ENCODE measurements around the gene CHCHD1. TPM values are rescaled to one million over a fixed set of nuclear protein-coding genes. Genes with fewer than 3 reads are reported as not detected.
A peak's percentile ranks its signal among the peaks of the same experiment; 100 is the strongest.
"Not testable (repeated sequence)": the region's sequence is repeated elsewhere in the genome, so short reads cannot be mapped to it uniquely, and the experiment has no call there.

The CHCHD1 gene
- 79.1 TPM for polyA plus RNA-seq (2012; ENCODE audit: low read depth, missing spikeins)

DNA sequence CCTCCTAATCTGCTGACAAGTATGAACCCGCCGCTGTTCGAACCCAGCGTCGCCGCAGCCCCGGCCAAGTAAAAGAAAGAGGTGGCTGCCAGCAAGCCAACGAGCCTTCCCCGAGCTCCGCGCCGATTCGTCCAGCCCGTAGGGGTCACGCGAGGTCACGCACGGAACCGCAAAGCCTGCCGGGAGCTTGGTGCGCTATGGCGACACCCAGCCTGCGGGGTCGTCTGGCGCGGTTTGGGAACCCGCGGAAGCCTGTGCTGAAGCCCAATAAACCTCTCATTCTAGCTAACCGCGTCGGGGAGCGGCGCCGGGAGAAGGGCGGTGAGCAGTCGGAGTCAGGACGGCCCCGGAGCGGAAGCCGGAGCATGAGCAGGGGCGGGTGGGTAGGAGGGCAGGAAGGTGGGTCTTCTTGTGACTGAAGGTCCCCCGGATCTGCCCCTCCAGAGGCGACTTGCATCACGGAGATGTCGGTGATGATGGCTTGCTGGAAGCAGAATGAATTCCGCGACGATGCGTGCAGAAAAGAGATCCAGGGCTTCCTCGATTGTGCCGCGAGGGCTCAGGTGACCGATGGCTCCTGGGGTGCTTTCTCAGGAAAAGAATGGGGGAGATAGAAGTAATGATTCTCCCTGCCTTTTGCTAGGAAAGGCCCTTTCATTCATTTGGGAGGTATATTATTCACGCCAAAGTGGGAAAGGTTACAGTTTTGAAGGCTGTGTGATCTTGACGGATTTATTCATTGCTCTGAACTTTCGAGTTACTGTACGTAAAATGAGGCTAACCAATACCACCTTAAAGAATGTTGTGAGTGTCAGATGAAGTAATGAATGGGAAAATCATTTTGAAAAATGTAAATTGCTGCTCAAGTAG, at the start of gene CHCHD1:
CHCHD1 (plus strand) TSS at position 170 of the 870 bp plus-strand sequence; CDS start at position 198, 28 bp downstream.
- TF ChIP-seq TAF1 (IDR thresholded peaks at IDR 0.05; ENCODE audit: low read depth, low read length) = peak; percentile 90
- TF ChIP-seq SPI1 (IDR thresholded peaks at IDR 0.05; ENCODE audit: low read depth, low read length) = no peak
- TF ChIP-seq POLR2A (IDR thresholded peaks at IDR 0.05; ENCODE audit: low read depth, low read length) = peak; percentile 89
- no peak for TF ChIP-seq POU2F2 (IDR thresholded peaks at IDR 0.05; ENCODE audit: low read depth, low read length)
- TF ChIP-seq PAX5 (IDR thresholded peaks at IDR 0.05; ENCODE audit: insufficient read depth, low read length, severe bottlenecking) = peak; percentile 40
- TF ChIP-seq POLR2AphosphoS5 (IDR thresholded peaks at IDR 0.05; ENCODE audit: low read depth, low read length) = peak; percentile 91
- FAIRE-seq = peak; percentile 95
- peak; percentile 81 for DNase-seq (ENCODE audit: insufficient read length, low spot score)

DNA sequence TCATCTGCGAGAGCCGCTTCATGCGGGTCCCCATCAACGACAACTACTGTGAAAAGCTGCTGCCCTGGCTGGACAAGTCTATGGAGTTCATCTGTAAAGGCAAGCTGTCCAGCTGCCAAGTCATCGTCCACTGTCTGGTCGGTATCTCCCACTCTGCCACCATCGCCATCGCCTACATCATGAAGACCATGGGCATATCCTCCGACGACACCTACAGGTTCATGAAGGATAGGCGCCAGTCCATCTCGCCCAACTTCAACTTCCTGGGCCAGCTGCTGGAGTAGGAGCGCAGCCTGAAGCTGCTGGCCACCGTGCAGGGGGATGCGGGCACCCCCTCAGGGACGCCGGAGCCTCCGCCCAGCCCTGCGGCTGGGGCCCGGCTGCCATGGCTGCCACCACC, 49.4 kb upstream of the CHCHD1 start:
- FAIRE-seq (no peak), DNase-seq (ENCODE audit: insufficient read length, low spot score) (no peak)
- no peak for TF ChIP-seq POLR2AphosphoS5 (IDR thresholded peaks at IDR 0.05; ENCODE audit: low read depth, low read length)
- no peak for TF ChIP-seq SPI1 (IDR thresholded peaks at IDR 0.05; ENCODE audit: low read depth, low read length)
- no peak for TF ChIP-seq TAF1 (IDR thresholded peaks at IDR 0.05; ENCODE audit: low read depth, low read length)
- TF ChIP-seq POLR2A (IDR thresholded peaks at IDR 0.05; ENCODE audit: low read depth, low read length) = no peak
- no peak for TF ChIP-seq POU2F2 (IDR thresholded peaks at IDR 0.05; ENCODE audit: low read depth, low read length)
- TF ChIP-seq PAX5 (IDR thresholded peaks at IDR 0.05; ENCODE audit: insufficient read depth, low read length, severe bottlenecking) = no peak

DNA sequence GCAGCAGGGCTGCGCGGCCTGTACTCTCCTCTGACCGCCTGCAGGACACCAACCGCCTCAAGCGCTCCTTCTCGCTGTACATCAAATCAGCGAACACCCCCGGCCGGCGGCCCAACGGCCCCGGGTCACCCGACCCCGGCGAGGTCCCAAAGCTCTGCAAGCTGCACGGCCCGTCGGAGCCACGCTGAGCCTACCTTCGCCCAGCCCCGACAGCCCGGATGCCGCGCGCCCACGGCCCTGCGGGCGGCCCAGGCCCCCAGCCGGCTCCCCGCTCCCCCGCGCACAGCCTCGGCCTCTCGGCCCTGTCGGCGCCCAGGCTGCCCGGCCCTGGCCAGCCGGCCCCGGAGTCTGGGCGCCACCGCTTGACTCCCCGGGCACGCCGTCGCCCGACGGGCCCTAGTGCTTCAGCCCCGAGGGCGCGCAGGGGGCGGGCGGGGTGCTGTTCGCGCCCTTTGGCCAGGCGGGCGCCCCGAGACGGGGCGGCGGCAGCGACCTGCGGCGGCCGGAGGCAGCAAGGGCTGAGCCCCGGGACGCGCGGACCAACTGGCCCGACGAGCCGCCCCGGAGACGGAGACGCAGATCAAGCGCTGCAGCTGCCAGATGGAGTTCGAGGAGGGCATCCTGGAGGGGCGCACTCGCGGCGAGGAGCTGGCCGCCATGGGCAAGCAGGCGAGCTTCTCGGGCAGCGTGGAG, 48.8 kb upstream of the CHCHD1 start:
- DNase-seq (ENCODE audit: insufficient read length, low spot score) = no peak
- FAIRE-seq = no peak
- no peak for TF ChIP-seq POU2F2 (IDR thresholded peaks at IDR 0.05; ENCODE audit: low read depth, low read length)
- no peak for TF ChIP-seq POLR2A (IDR thresholded peaks at IDR 0.05; ENCODE audit: low read depth, low read length)
- TF ChIP-seq TAF1 (IDR thresholded peaks at IDR 0.05; ENCODE audit: low read depth, low read length) = no peak
- TF ChIP-seq POLR2AphosphoS5 (IDR thresholded peaks at IDR 0.05; ENCODE audit: low read depth, low read length) = no peak
- TF ChIP-seq PAX5 (IDR thresholded peaks at IDR 0.05; ENCODE audit: insufficient read depth, low read length, severe bottlenecking) = no peak
- TF ChIP-seq SPI1 (IDR thresholded peaks at IDR 0.05; ENCODE audit: low read depth, low read length) = no peak

DNA sequence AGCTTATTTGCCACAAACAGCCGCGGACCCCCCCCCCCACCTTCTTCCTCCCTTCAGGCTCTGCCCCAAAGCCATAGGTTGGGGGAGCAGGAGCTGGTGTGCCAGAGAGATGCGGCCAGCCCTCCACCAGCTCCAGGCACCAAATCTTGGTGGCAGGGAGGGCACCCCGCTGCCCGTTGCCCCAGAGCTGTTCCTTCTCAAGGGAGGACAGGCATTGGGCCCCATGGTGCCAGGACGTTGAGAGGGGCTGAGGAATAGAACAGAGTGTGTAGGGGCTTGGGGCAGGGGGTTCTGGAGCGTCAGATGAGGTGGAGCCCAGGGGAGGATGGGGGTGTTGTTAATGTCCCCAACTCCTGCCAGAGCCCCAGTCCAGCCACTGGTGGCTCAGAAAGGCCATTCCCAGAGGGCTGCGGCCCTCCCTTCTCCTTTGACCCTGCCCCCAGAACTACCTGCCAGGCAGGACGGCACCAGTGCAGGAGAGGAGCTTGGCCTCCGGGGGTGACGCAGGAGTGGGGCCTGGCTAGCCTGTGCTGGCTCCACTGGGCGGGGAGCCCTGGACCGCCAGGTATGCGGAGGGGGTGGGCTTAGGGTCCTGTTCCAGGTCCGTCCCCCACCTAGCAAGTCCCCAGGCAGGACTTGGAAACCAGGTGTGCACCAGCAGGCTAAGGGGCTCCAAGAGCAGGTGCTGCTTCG, 47.7 kb upstream of the CHCHD1 start:
- DNase-seq (ENCODE audit: insufficient read length, low spot score) = no peak
- no peak for FAIRE-seq
- no peak for TF ChIP-seq PAX5 (IDR thresholded peaks at IDR 0.05; ENCODE audit: insufficient read depth, low read length, severe bottlenecking)
- no peak for TF ChIP-seq POLR2AphosphoS5 (IDR thresholded peaks at IDR 0.05; ENCODE audit: low read depth, low read length)
- no peak for TF ChIP-seq POLR2A (IDR thresholded peaks at IDR 0.05; ENCODE audit: low read depth, low read length)
- TF ChIP-seq TAF1 (IDR thresholded peaks at IDR 0.05; ENCODE audit: low read depth, low read length) = no peak
- TF ChIP-seq SPI1 (IDR thresholded peaks at IDR 0.05; ENCODE audit: low read depth, low read length) = no peak
- TF ChIP-seq POU2F2 (IDR thresholded peaks at IDR 0.05; ENCODE audit: low read depth, low read length) = no peak

DNA sequence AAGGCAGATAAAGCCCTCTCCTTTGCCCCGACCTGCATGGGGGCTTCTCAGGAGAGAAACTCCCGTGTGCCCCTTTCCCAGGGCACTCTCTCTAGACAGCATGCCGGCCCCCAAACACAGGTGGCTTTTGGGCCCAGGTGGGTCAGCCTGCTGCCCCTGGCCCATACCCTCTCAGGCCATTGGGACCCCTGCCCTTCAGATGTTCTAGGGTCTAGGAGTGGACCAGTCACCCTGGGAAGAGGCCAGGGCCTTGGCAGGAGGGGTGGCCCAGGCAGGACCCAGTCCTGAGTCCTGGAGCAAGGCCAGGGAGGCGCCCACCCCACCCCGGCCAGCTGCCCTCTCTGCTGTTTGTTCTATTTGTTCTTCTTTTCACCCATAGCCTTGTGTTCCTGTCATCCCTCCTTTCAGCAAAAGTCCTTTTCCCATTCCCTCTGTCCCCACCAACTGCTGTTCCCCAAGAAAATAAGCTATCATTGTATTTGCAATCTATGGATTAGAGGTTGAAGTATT, 47.0 kb upstream of the CHCHD1 start:
- TF ChIP-seq SPI1 (IDR thresholded peaks at IDR 0.05; ENCODE audit: low read depth, low read length) (no peak), POU2F2 (IDR thresholded peaks at IDR 0.05; ENCODE audit: low read depth, low read length) (no peak), POLR2A (IDR thresholded peaks at IDR 0.05; ENCODE audit: low read depth, low read length) (no peak), PAX5 (IDR thresholded peaks at IDR 0.05; ENCODE audit: insufficient read depth, low read length, severe bottlenecking) (no peak), TAF1 (IDR thresholded peaks at IDR 0.05; ENCODE audit: low read depth, low read length) (no peak), POLR2AphosphoS5 (IDR thresholded peaks at IDR 0.05; ENCODE audit: low read depth, low read length) (no peak)
- FAIRE-seq (no peak), DNase-seq (ENCODE audit: insufficient read length, low spot score) (no peak)

DNA sequence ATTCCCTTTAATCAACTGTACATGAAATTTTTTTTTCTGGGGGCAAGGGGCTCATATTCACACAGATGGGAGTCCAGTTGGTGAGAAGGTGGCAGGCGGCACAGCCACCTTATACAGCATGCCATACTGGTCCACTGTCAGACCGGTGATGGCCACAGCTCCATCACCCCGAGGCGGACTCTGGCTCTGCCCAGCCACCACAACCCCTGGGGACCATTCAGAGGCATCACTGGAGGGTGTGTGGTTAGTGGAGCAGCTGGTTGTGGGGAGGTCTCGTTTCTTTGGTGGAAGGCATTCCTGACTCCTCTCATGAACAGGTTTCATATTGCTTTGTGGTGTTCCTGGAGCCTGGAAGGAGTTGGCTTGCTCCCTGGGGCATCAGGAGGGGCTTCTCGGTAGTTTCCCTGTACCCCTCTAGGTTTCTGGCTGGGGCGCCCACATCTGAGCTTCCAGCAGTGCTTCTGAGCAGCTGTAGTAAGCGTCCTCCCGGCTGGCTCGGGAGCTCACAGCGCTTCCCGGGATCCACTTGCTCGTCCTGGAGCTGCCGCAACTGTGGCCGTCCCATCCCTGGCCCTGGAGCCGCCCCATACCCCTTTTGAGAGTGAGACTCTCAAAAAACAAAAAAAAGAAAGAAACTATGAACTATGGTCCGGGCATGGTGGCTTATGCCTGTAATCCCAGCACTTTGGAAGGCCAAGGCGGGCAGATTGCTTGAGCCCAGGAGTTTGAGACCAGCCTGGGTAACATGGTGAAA, 41.2 kb upstream of the CHCHD1 start:
- DNase-seq (ENCODE audit: insufficient read length, low spot score); FAIRE-seq: not testable (repeated sequence)

DNA sequence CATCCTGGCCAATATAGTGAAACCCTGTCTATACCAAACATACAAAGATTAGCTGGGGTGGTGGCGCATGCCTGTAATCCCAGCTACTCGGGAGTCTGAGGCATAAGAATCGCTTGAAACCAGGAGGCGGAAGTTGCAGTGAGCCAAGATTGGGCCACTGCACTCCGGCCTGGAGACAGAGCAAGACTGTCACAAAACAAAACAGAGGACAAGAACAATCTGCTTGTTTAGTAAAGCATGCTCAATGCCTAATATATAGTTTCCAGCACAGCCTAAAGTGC, 39.5 kb upstream of the CHCHD1 start:
- no peak for TF ChIP-seq TAF1 (IDR thresholded peaks at IDR 0.05; ENCODE audit: low read depth, low read length)
- TF ChIP-seq PAX5 (IDR thresholded peaks at IDR 0.05; ENCODE audit: insufficient read depth, low read length, severe bottlenecking) = no peak
- peak; percentile 38 for TF ChIP-seq POLR2A (IDR thresholded peaks at IDR 0.05; ENCODE audit: low read depth, low read length)
- 0 out of 2 replicates have a peak, but pooled peaks have one; percentile 31 for TF ChIP-seq POLR2AphosphoS5 (IDR thresholded peaks at IDR 0.05; ENCODE audit: low read depth, low read length)
- TF ChIP-seq SPI1 (IDR thresholded peaks at IDR 0.05; ENCODE audit: low read depth, low read length) = no peak
- no peak for TF ChIP-seq POU2F2 (IDR thresholded peaks at IDR 0.05; ENCODE audit: low read depth, low read length)
- DNase-seq (ENCODE audit: insufficient read length, low spot score) = no peak
- no peak for FAIRE-seq

DNA sequence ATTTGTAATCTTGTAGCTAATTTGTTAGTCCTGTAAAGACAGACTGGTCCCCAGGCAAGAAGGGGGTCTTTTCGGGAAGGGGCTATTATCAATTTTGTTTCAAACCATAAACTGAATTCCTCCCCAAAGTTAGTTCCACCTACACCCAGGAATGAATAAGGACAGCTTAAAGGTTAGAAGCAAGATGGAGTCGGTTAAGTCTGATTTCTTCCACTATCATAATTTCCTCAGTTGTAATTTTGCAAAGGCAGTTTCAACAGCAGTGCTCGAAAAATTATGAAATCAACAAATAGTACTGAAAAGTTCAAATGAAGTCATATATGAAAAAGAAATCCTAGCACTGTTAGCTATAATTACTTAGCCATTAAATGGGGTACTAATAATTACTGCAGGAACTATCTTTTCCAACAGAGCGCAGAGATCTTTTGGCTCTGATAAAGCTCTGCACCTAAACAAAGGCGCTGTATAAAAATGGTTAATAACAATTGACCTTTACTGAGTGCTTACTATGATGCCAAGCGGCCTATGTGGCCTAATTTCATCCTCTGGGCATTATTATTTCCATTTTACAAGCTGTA, 38.4 kb upstream of the CHCHD1 start:
- DNase-seq (ENCODE audit: insufficient read length, low spot score) = no peak
- TF ChIP-seq POLR2AphosphoS5 (IDR thresholded peaks at IDR 0.05; ENCODE audit: low read depth, low read length) = no peak
- TF ChIP-seq POU2F2 (IDR thresholded peaks at IDR 0.05; ENCODE audit: low read depth, low read length) = no peak
- no peak for FAIRE-seq

Data from GM12891 (cell line).